Stimulated activated CD8-positive, alpha-beta memory T cell treated with anti-CD3 and anti-CD28 coated beads, Interleukin-15, amount 100 ng/mL, for 48 hours (primary cell): ENCODE data around the gene NR1H3.

Experiments
- DNase-seq, 2 donors: peaks; one replicate each; pipeline ENCODE4 v3.0.0-alpha.2; 2020; ENCODE audit warnings: low read depth in 2 of 2

The NR1H3 gene

GRCh38 chr11:47244448-47245350 is 13.1 kb upstream of the NR1H3 start:
- DNase-seq: no peak

GRCh38 chr11:47245611-47246357 is 12.0 kb upstream of the NR1H3 start:
- no peak for DNase-seq

- no peak for DNase-seq
These were observed 10.3 kb upstream of the NR1H3 start for GRCh38 chr11:47247502-47247901.

GRCh38 chr11:47248304-47248663 is 9.5 kb upstream of the NR1H3 start:
- DNase-seq: no peak

GRCh38 chr11:47248664-47249377 is 9.0 kb upstream of the NR1H3 start, which contains the start of gene ACP2:
ACP2 (minus strand) TSS chr11:47248814; CDS start chr11:47248789, 25 bp downstream.
- peak; percentile 79 for DNase-seq

- no peak for DNase-seq
These were observed 8.4 kb upstream of the NR1H3 start for GRCh38 chr11:47249378-47249715.

GRCh38 chr11:47251751-47252150 is 6.0 kb upstream of the NR1H3 start:
- no peak for DNase-seq

GRCh38 chr11:47253660-47254059 is 4.1 kb upstream of the NR1H3 start:
- DNase-seq: no peak

GRCh38 chr11:47254386-47254785 is 3.4 kb upstream of the NR1H3 start:
- no peak for DNase-seq

- DNase-seq: no peak
These were observed 1.4 kb upstream of the NR1H3 start for GRCh38 chr11:47256374-47256773.

- DNase-seq: no peak
These were observed 649 bp upstream of the NR1H3 start for GRCh38 chr11:47257177-47257516.

GRCh38 chr11:47258317-47258902 is 614 bp downstream of the NR1H3 start:
- DNase-seq: no peak

GRCh38 chr11:47259232-47259977 is 1.6 kb downstream of the NR1H3 start:
- no peak for DNase-seq

- no peak for DNase-seq
These were observed 2.6 kb downstream of the NR1H3 start for GRCh38 chr11:47260366-47260765.

- no peak for DNase-seq
These were observed 3.5 kb downstream of the NR1H3 start for GRCh38 chr11:47261291-47261800.

- DNase-seq: no peak
These were observed 6.3 kb downstream of the NR1H3 start for GRCh38 chr11:47264119-47264518.

- DNase-seq: no peak
These were observed 6.7 kb downstream of the NR1H3 start for GRCh38 chr11:47264521-47264920.

- no peak for DNase-seq
These were observed 10.1 kb downstream of the NR1H3 start for GRCh38 chr11:47267876-47268275.

- no peak for DNase-seq
These were observed 10.7 kb downstream of the NR1H3 start for GRCh38 chr11:47268448-47269001.

GRCh38 chr11:47269002-47269828 is 11.4 kb downstream of the NR1H3 start:
- DNase-seq: peak; percentile 78 to 84
